ENCODE measurements around the gene IL10RB. TPM values are rescaled to one million over a fixed set of nuclear protein-coding genes. Genes with fewer than 3 reads are reported as not detected.
A peak's percentile ranks its signal among the peaks of the same experiment; 100 is the strongest.

Gene IL10RB
- total RNA-seq, 1 donor from 2014 or later: 31.1 TPM

GRCh38 chr21:33264561-33264960, 1.6 kb upstream of the IL10RB start:
- H3K4me3 ChIP-seq (ENCODE audit: low read depth, low read length): no peak overlapping the region
- no peak for FAIRE-seq
- TF ChIP-seq CTCF (IDR thresholded peaks at IDR 0.05; ENCODE audit: insufficient read depth, low read length, severe bottlenecking): no peak
- no peak for DNase-seq (ENCODE audit: low read depth)
- H3K27me3 ChIP-seq (ENCODE audit: control insufficient read depth, insufficient read depth, low read length): no peaks in the 10 kb centered on the region
- H3K36me3 ChIP-seq (ENCODE audit: control insufficient read depth, insufficient read depth, low read length): no peaks in the 10 kb centered on the region

GRCh38 chr21:33265664-33266049, 510 bp upstream of the IL10RB start:
- no peaks in the 10 kb centered on the region for H3K36me3 ChIP-seq (ENCODE audit: control insufficient read depth, insufficient read depth, low read length)
- H3K27me3 ChIP-seq (ENCODE audit: control insufficient read depth, insufficient read depth, low read length): no peaks in the 10 kb centered on the region
- peak; percentile 45 for DNase-seq (ENCODE audit: low read depth)
- H3K4me3 ChIP-seq (ENCODE audit: low read depth, low read length): peak overlapping the region; percentile 86
- no peak for TF ChIP-seq CTCF (IDR thresholded peaks at IDR 0.05; ENCODE audit: insufficient read depth, low read length, severe bottlenecking)
- no peak for FAIRE-seq

- Histone ChIP-seq H3K36me3 (ENCODE audit: control insufficient read depth, insufficient read depth, low read length) (no peaks in the 10 kb centered on the region), H3K4me3 (ENCODE audit: low read depth, low read length) (peak overlapping the region; percentile 86), H3K27me3 (ENCODE audit: control insufficient read depth, insufficient read depth, low read length) (no peaks in the 10 kb centered on the region)
- TF ChIP-seq CTCF (IDR thresholded peaks at IDR 0.05; ENCODE audit: insufficient read depth, low read length, severe bottlenecking): no peak
- no peak for DNase-seq (ENCODE audit: low read depth)
- FAIRE-seq: no peak
Observed at GRCh38 chr21:33266789-33267135, 595 bp downstream of the IL10RB start.

GRCh38 chr21:33267250-33267649, 1.1 kb downstream of the IL10RB start:
- DNase-seq (ENCODE audit: low read depth) (no peak), FAIRE-seq (no peak)
- no peak for TF ChIP-seq CTCF (IDR thresholded peaks at IDR 0.05; ENCODE audit: insufficient read depth, low read length, severe bottlenecking)
- Histone ChIP-seq H3K4me3 (ENCODE audit: low read depth, low read length) (peak overlapping the region; percentile 86), H3K27me3 (ENCODE audit: control insufficient read depth, insufficient read depth, low read length) (no peaks in the 10 kb centered on the region), H3K36me3 (ENCODE audit: control insufficient read depth, insufficient read depth, low read length) (no peaks in the 10 kb centered on the region)

- no peaks in the 10 kb centered on the region for H3K36me3 ChIP-seq (ENCODE audit: control insufficient read depth, insufficient read depth, low read length)
- FAIRE-seq (no peak), DNase-seq (ENCODE audit: low read depth) (no peak)
- H3K4me3 ChIP-seq (ENCODE audit: low read depth, low read length): no peak overlapping the region
- TF ChIP-seq CTCF (IDR thresholded peaks at IDR 0.05; ENCODE audit: insufficient read depth, low read length, severe bottlenecking): no peak
- H3K27me3 ChIP-seq (ENCODE audit: control insufficient read depth, insufficient read depth, low read length): no peaks in the 10 kb centered on the region
Observed at GRCh38 chr21:33268393-33268736, 2.2 kb downstream of the IL10RB start.

GRCh38 chr21:33268737-33269441, 2.7 kb downstream of the IL10RB start:
- FAIRE-seq (no peak), DNase-seq (ENCODE audit: low read depth) (peak; percentile 86)
- no peak overlapping the region for H3K4me3 ChIP-seq (ENCODE audit: low read depth, low read length)
- H3K27me3 ChIP-seq (ENCODE audit: control insufficient read depth, insufficient read depth, low read length): no peaks in the 10 kb centered on the region
- no peaks in the 10 kb centered on the region for H3K36me3 ChIP-seq (ENCODE audit: control insufficient read depth, insufficient read depth, low read length)
- no peak for TF ChIP-seq CTCF (IDR thresholded peaks at IDR 0.05; ENCODE audit: insufficient read depth, low read length, severe bottlenecking)
